GM10847 (cell line): ENCODE measurements around the gene COMT.

ENCODE experiments used
- POLR2A ChIP-seq: IDR thresholded peaks from 2 replicates; pipeline ENCODE4 v1.6.1; 2011; ENCODE audit not compliant: insufficient read length; ENCODE audit errors: extremely low read depth

The COMT gene

GRCh38 chr22:19904174-19904856, 37.3 kb upstream of the COMT start:
- no peak for TF ChIP-seq POLR2A

GRCh38 chr22:19904935-19905334, 36.6 kb upstream of the COMT start:
- no peak for TF ChIP-seq POLR2A

- TF ChIP-seq POLR2A, result no peak
Observed at GRCh38 chr22:19905347-19906276, 36.0 kb upstream of the COMT start.

GRCh38 chr22:19909350-19910179, 32.0 kb upstream of the COMT start:
- TF ChIP-seq POLR2A, result no peak

GRCh38 chr22:19910180-19910744, 31.3 kb upstream of the COMT start:
- no peak for TF ChIP-seq POLR2A

GRCh38 chr22:19911540-19912270, 29.9 kb upstream of the COMT start:
- no peak for TF ChIP-seq POLR2A

GRCh38 chr22:19912271-19912999, 29.1 kb upstream of the COMT start:
- TF ChIP-seq POLR2A, result no peak

GRCh38 chr22:19913337-19913936, 28.1 kb upstream of the COMT start:
- TF ChIP-seq POLR2A, result no peak

- no peak for TF ChIP-seq POLR2A
Observed at GRCh38 chr22:19914201-19914943, 27.2 kb upstream of the COMT start.

GRCh38 chr22:19915287-19915954, 26.2 kb upstream of the COMT start:
- TF ChIP-seq POLR2A, result no peak

- TF ChIP-seq POLR2A, result no peak
Observed at GRCh38 chr22:19916006-19916405, 25.6 kb upstream of the COMT start.

GRCh38 chr22:19916941-19917340, 24.6 kb upstream of the COMT start:
- TF ChIP-seq POLR2A, result no peak
